WTC11 (cell line): ENCODE data around the gene HMGN4. TPM values are rescaled to one million over a fixed set of nuclear protein-coding genes. Genes with fewer than 3 reads are reported as not detected.

Experiments used
- ATAC-seq: fragments of 200-7000 bp; cut with Tn5 transposase; 2 replicates; pipeline ENCODE4 v1.10.0; 2021; ENCODE audit warnings: mild to moderate bottlenecking, moderate library complexity
- CTCF ChIA-PET: fragments of 300-600 bp; sonication (Branson Sonifier 250); formaldehyde crosslinking; loops from one replicate; lab custom pipeline; 2021; ENCODE audit warnings: antibody characterized with exemption; lab: Charles Lee
- POLR2A ChIA-PET: fragments of 350-600 bp; sonication (Branson Sonifier 250); formaldehyde crosslinking; loops from one replicate; lab custom pipeline; 2021; ENCODE audit warnings: antibody characterized with exemption; lab: Charles Lee
- DNase-seq: peaks from one replicate; pipeline ENCODE4 v3.0.0; 2021; ENCODE audit warnings: low spot score
- H3K27ac Mint-ChIP-seq: 2 replicates; pipeline ENCODE4 v1.8.0; 2021; ENCODE audit warnings: mixed read lengths
- H3K27me3 Mint-ChIP-seq: 2 replicates; pipeline ENCODE4 v1.8.0; 2021; ENCODE audit warnings: low read depth, mild to moderate bottlenecking, moderate library complexity, mixed read lengths
- H3K36me3 Mint-ChIP-seq: 2 replicates; pipeline ENCODE4 v1.8.0; 2021; ENCODE audit warnings: mixed read lengths
- H3K4me1 Mint-ChIP-seq: 2 replicates; pipeline ENCODE4 v1.8.0; 2022; ENCODE audit warnings: mixed read lengths
- H3K4me3 Mint-ChIP-seq: 2 replicates; pipeline ENCODE4 v1.8.0; 2021; ENCODE audit warnings: mild to moderate bottlenecking, moderate library complexity, mixed read lengths
- H3K9me3 Mint-ChIP-seq: 2 replicates; pipeline ENCODE4 v1.8.0; 2021; ENCODE audit warnings: mixed read lengths
- AFF4 ChIP-seq: sonication (generic); formaldehyde crosslinking; IDR thresholded peaks from 2 replicates; pipeline ENCODE4 v1.8.1; 2023; ENCODE audit warnings: mild to moderate bottlenecking, missing genetic modification reagents, borderline replicate concordance
- AR ChIP-seq: fragments of 250-450 bp; sonication (Bioruptor Pico); IDR thresholded peaks from 2 replicates; pipeline ENCODE4 v1.9.0; 2021; ENCODE audit warnings: mild to moderate bottlenecking
- CBFB ChIP-seq: sonication (generic); formaldehyde crosslinking; IDR thresholded peaks from 2 replicates; pipeline ENCODE4 v1.8.1; 2022; ENCODE audit warnings: mild to moderate bottlenecking, low read depth, missing genetic modification reagents
- CDX4 ChIP-seq: fragments of 250-450 bp; sonication (Bioruptor Pico); IDR thresholded peaks from 2 replicates; pipeline ENCODE4 v1.9.0; 2021; ENCODE audit warnings: moderate library complexity, mild to moderate bottlenecking, inconsistent platforms, borderline replicate concordance
- CREB1 ChIP-seq: sonication (generic); formaldehyde crosslinking; IDR thresholded peaks from 2 replicates; pipeline ENCODE4 v1.8.0; 2023; ENCODE audit warnings: mild to moderate bottlenecking, missing genetic modification reagents
- ELF4 ChIP-seq: sonication (generic); formaldehyde crosslinking; IDR thresholded peaks from 2 replicates; pipeline ENCODE4 v1.8.1; 2022; ENCODE audit warnings: low read depth, mild to moderate bottlenecking, moderate library complexity, missing genetic modification reagents
- FOXP1 ChIP-seq: sonication (generic); formaldehyde crosslinking; IDR thresholded peaks from 2 replicates; pipeline ENCODE4 v1.8.0; 2022; ENCODE audit warnings: missing genetic modification reagents, mild to moderate bottlenecking, moderate library complexity, borderline replicate concordance
- IRF1 ChIP-seq: sonication (generic); formaldehyde crosslinking; IDR thresholded peaks from 2 replicates; pipeline ENCODE4 v1.8.0; 2023; ENCODE audit warnings: missing genetic modification reagents
- JUN ChIP-seq: sonication (generic); formaldehyde crosslinking; IDR thresholded peaks from 2 replicates; pipeline ENCODE4 v1.8.0; 2023; ENCODE audit warnings: mild to moderate bottlenecking, missing genetic modification reagents
- MYBL2 ChIP-seq: sonication (generic); formaldehyde crosslinking; IDR thresholded peaks from 2 replicates; pipeline ENCODE4 v1.8.1; 2023; ENCODE audit warnings: mild to moderate bottlenecking, moderate library complexity, missing genetic modification reagents
- NR2C2 ChIP-seq: sonication (generic); formaldehyde crosslinking; IDR thresholded peaks from 2 replicates; pipeline ENCODE4 v1.8.0; 2022; ENCODE audit warnings: mild to moderate bottlenecking, missing genetic modification reagents
- PRRX2 ChIP-seq: fragments of 250-450 bp; sonication (Bioruptor Pico); IDR thresholded peaks from 2 replicates; pipeline ENCODE4 v1.8.0; 2021; ENCODE audit warnings: mild to moderate bottlenecking
- SMAD4 ChIP-seq: sonication (generic); formaldehyde crosslinking; IDR thresholded peaks from 2 replicates; pipeline ENCODE4 v1.8.0; 2022; ENCODE audit warnings: mild to moderate bottlenecking, missing genetic modification reagents
- ZNF232 ChIP-seq: sonication (generic); formaldehyde crosslinking; IDR thresholded peaks from 2 replicates; pipeline ENCODE4 v1.8.0; 2022; ENCODE audit warnings: mild to moderate bottlenecking, missing genetic modification reagents
- ZNF423 ChIP-seq: fragments of 250-450 bp; sonication (Bioruptor Pico); IDR thresholded peaks from 2 replicates; pipeline ENCODE4 v2.1.2; 2022; ENCODE audit warnings: mild to moderate bottlenecking, moderate library complexity
- total RNA-seq: library from RNA; stranded (reverse); gene quantifications from 3 replicates; pipeline ENCODE4 v1.2.3, GENCODE V29; 2021
- TF ChIP-seq, protein P1 (sequence below): sonication (generic); formaldehyde crosslinking; IDR thresholded peaks from 2 replicates; pipeline ENCODE4 v1.8.1; 2023; ENCODE audit warnings: mild to moderate bottlenecking, missing genetic modification reagents
- TF ChIP-seq, protein P2 (sequence below): sonication (generic); formaldehyde crosslinking; IDR thresholded peaks from 2 replicates; pipeline ENCODE4 v1.8.1; 2023; ENCODE audit warnings: mild to moderate bottlenecking, missing genetic modification reagents, moderate library complexity
- TF ChIP-seq, protein P3 (sequence below): sonication (generic); formaldehyde crosslinking; IDR thresholded peaks from 2 replicates; pipeline ENCODE4 v1.8.0; 2022; ENCODE audit warnings: mild to moderate bottlenecking, missing genetic modification reagents
- TF ChIP-seq, protein P4 (sequence below): fragments of 250-450 bp; sonication (Bioruptor Pico); IDR thresholded peaks from 2 replicates; pipeline ENCODE4 v1.8.0; 2021; ENCODE audit warnings: mild to moderate bottlenecking

HMGN4 gene
- total RNA-seq, 1 experiment from 2014 or later, result 57.1 TPM

DNA sequence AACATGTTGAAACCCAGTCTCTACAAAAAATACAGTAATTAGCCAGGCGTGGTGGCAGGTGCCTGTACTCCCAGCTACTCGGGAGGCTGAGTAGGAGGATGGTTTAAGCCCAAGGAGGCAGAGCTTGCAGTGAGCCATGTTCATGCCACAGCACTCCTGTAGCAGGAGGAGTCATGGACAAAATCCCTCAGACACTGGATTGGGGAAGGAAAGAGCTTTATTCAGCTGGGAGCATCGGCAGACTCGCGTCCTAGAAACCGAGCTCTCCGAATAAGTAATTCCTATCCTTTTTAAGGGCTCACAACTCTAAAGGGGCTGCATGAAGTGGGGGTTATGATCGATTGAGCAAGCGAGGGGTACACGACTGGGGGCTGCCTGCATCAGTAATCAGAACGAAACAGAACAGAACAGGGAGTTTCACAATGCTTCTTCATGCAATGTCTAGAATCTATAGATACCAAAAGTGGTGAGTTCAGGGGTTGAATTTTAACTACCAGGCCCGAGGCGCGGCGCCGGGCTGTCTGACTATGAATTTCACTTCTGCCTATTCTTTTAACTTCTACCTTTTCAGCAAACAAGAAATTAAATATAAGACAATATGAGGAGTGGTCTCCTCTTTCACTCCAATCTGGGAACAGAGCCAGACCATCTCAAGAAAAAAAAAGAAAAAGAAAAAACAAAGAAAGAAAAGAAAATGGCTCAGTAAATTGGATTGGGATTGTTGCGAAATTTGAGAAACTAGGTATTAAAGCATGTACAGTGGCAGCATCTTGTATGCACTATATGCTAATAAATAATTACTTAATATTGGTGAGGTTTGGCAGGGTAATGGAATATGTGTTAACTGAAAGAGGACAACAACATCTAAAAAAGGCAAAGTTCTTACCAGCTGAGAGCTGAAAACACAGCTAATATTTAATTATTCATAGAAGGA lies 23.6 kb downstream of the HMGN4 start:
- Mint-ChIP-seq H3K27me3 (no peaks in the 10 kb centered on the region; the same call in none of the 2 replicates), H3K36me3 (peaks cover 8% of the 10 kb centered on the region), H3K4me3 (no peak overlapping the region), H3K27ac (no peak overlapping the region), H3K4me1 (peaks cover 2% of the 10 kb centered on the region; the same call in 1 of the 2 replicates), H3K9me3 (peaks cover 18% of the 10 kb centered on the region)
- TF ChIP-seq CDX4 (CRISPR knock-in tag), result no peak
- TF ChIP-seq PRRX2 (CRISPR knock-in tag), result no peak
- TF ChIP-seq CREB1 (CRISPR knock-in tag), result no peak
- TF ChIP-seq MYBL2, result no peak
- no peak for TF ChIP-seq ELF4
- TF ChIP-seq, protein P1, sequence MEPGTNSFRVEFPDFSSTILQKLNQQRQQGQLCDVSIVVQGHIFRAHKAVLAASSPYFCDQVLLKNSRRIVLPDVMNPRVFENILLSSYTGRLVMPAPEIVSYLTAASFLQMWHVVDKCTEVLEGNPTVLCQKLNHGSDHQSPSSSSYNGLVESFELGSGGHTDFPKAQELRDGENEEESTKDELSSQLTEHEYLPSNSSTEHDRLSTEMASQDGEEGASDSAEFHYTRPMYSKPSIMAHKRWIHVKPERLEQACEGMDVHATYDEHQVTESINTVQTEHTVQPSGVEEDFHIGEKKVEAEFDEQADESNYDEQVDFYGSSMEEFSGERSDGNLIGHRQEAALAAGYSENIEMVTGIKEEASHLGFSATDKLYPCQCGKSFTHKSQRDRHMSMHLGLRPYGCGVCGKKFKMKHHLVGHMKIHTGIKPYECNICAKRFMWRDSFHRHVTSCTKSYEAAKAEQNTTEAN (CRISPR knock-in tag), result no peak
- TF ChIP-seq, protein P2, sequence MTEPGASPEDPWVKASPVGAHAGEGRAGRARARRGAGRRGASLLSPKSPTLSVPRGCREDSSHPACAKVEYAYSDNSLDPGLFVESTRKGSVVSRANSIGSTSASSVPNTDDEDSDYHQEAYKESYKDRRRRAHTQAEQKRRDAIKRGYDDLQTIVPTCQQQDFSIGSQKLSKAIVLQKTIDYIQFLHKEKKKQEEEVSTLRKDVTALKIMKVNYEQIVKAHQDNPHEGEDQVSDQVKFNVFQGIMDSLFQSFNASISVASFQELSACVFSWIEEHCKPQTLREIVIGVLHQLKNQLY (CRISPR knock-in tag), result no peak
- TF ChIP-seq ZNF423 (CRISPR knock-in tag), result no peak
- ChIA-PET POLR2A (interaction anchor here (0.6 kb wide), 1 partner anchor 52 kb away, joined by 3 read pairs; no protein-coding TSS in a partner anchor), CTCF (interaction anchor here (1.0 to 1.5 kb wide), 2 partner anchors 34 to 220 kb away, joined by 3 to 5 read pairs; no protein-coding TSS in a partner anchor)
- ATAC-seq (no peak), DNase-seq (no peak)

DNA sequence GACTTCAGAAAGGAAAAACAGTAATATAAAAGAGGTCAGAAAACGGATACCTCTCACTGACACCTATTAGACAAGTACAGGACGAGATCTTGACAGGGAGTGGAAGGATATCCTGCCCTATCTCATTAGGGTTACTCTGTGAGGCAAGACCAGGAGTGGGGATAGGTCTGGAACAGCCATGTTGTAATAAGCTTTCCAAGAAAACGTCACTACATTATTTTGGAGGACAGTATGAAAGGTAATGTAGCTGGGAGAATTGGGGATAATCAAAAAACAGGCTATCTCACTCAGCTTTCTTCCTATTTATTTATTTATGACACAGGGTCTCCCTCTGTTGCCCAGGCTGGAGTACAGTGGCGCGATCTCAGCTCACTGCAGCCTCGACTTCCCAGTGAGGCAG lies 25.3 kb downstream of the HMGN4 start:
- Mint-ChIP-seq H3K4me3 (no peak overlapping the region), H3K27ac (no peak overlapping the region), H3K36me3 (peaks cover 10% of the 10 kb centered on the region), H3K9me3 (peaks cover 18% of the 10 kb centered on the region), H3K4me1 (no peaks in the 10 kb centered on the region; the same call in 1 of the 2 replicates), H3K27me3 (peaks cover 2% of the 10 kb centered on the region)
- ATAC-seq, result no peak
- ChIA-PET CTCF (interaction anchor here (1.7 kb wide), 2 partner anchors 32 to 241 kb away, joined by 4 to 7 read pairs; no protein-coding TSS in a partner anchor), POLR2A (no interaction called here)
- no peak for DNase-seq
- TF ChIP-seq, protein P3, sequence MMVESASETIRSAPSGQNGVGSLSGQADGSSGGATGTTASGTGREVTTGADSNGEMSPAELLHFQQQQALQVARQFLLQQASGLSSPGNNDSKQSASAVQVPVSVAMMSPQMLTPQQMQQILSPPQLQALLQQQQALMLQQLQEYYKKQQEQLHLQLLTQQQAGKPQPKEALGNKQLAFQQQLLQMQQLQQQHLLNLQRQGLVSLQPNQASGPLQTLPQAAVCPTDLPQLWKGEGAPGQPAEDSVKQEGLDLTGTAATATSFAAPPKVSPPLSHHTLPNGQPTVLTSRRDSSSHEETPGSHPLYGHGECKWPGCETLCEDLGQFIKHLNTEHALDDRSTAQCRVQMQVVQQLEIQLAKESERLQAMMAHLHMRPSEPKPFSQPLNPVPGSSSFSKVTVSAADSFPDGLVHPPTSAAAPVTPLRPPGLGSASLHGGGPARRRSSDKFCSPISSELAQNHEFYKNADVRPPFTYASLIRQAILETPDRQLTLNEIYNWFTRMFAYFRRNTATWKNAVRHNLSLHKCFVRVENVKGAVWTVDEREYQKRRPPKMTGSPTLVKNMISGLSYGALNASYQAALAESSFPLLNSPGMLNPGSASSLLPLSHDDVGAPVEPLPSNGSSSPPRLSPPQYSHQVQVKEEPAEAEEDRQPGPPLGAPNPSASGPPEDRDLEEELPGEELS (CRISPR knock-in tag), result no peak
- TF ChIP-seq PRRX2 (CRISPR knock-in tag) (no peak), NR2C2 (CRISPR knock-in tag) (no peak), ZNF232 (no peak), AFF4 (no peak), SMAD4 (CRISPR knock-in tag) (no peak), CBFB (CRISPR knock-in tag) (no peak), IRF1 (no peak), AR (CRISPR knock-in tag) (no peak), JUN (no peak), FOXP1 (CRISPR knock-in tag) (no peak)
- TF ChIP-seq, protein P4, sequence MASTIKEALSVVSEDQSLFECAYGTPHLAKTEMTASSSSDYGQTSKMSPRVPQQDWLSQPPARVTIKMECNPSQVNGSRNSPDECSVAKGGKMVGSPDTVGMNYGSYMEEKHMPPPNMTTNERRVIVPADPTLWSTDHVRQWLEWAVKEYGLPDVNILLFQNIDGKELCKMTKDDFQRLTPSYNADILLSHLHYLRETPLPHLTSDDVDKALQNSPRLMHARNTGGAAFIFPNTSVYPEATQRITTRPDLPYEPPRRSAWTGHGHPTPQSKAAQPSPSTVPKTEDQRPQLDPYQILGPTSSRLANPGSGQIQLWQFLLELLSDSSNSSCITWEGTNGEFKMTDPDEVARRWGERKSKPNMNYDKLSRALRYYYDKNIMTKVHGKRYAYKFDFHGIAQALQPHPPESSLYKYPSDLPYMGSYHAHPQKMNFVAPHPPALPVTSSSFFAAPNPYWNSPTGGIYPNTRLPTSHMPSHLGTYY (CRISPR knock-in tag), result no peak
